A549 (cell line): Measurements from ENCODE around the gene RPL27A. TPM values are rescaled to one million over a fixed set of nuclear protein-coding genes. Genes with fewer than 3 reads are reported as not detected.
A peak's percentile ranks its signal among the peaks of the same experiment; 100 is the strongest.

ENCODE experiments used
- ATAC-seq, 2 experiments: fragments of 200-7000 bp in 1 of 2; fragments of >200 bp in 1 of 2; cut with Nextera tagmentation in 1 of 2; cut with Tn5 transposase in 1 of 2; 3 replicates each; pipeline versions ENCODE4 v1.8.0 to v1.9.1; 2018 to 2020; ENCODE audit warnings: mild to moderate bottlenecking in 1 of 2, moderate library complexity in 1 of 2
- CTCF ChIA-PET: fragments of 300-600 bp; sonication (Branson Sonifier 250); formaldehyde crosslinking; extraction: SDS; loops from one replicate; lab custom pipeline; 2021; ENCODE audit warnings: antibody characterized with exemption, inconsistent platforms; lab: Yijun Ruan, JAX
- POLR2A ChIA-PET: fragments of 350-600 bp; formaldehyde crosslinking; extraction: SDS; loops from one replicate; lab custom pipeline; 2021; ENCODE audit warnings: antibody characterized with exemption, inconsistent platforms; lab: Yijun Ruan, JAX
- DNase-seq, 2 experiments: peaks; one replicate each; pipeline versions ENCODE4 v3.0.0 to v3.0.0-alpha.2; 2011 to 2016; ENCODE audit warnings: low read depth in 1 of 2, low spot score in 1 of 2
- FAIRE-seq: peaks from 2 replicates; lab custom pipeline; 2011; peaks lifted over from hg19 to GRCh38; lab: Jason Lieb, UNC
- H3K27ac ChIP-seq, 2 experiments: fragments of >200 bp; sonication (Bioruptor Twin); formaldehyde crosslinking; 3 replicates each; pipeline ENCODE4 v1.5.1; 2016 to 2017
- H3K4me1 ChIP-seq: fragments of >200 bp; sonication (Bioruptor Twin); formaldehyde crosslinking; 3 replicates; pipeline ENCODE4 v1.6.1; 2016
- H3K4me2 ChIP-seq: fragments of >200 bp; sonication (Bioruptor Twin); formaldehyde crosslinking; 3 replicates; pipeline ENCODE4 v1.6.1; 2016
- H3K4me3 ChIP-seq: fragments of >200 bp; sonication (Bioruptor Twin); formaldehyde crosslinking; 3 replicates; pipeline ENCODE4 v1.5.1; 2016
- H3K9me3 ChIP-seq: fragments of >200 bp; sonication (Bioruptor Twin); formaldehyde crosslinking; 3 replicates; pipeline ENCODE4 v1.6.1; 2016
- ATOH8 ChIP-seq: fragments of 250-450 bp; sonication (Bioruptor Pico); IDR thresholded peaks from 2 replicates; pipeline ENCODE4 v1.5.0; 2020; ENCODE audit warnings: low read depth, mild to moderate bottlenecking, moderate library complexity
- BCL3 ChIP-seq: fragments of >200 bp; sonication (Bioruptor Twin); formaldehyde crosslinking; IDR thresholded peaks from 3 replicates; pipeline ENCODE4 v1.6.1; 2016
- BHLHE40 ChIP-seq: IDR thresholded peaks from 2 replicates; pipeline ENCODE4 v1.6.1; 2012; ENCODE audit warnings: low read depth, low read length, inconsistent platforms
- CBX2 ChIP-seq: fragments of 200-600 bp; sonication (generic); IDR thresholded peaks from 2 replicates; pipeline ENCODE4 v1.6.1; 2016; ENCODE audit warnings: low read depth, mild to moderate bottlenecking, borderline replicate concordance
- CBX8 ChIP-seq: fragments of 200-600 bp; sonication (generic); IDR thresholded peaks from 2 replicates; pipeline ENCODE4 v1.6.1; 2016
- CHD4 ChIP-seq: fragments of 200-600 bp; sonication (generic); IDR thresholded peaks from 2 replicates; pipeline ENCODE4 v1.6.1; 2016; ENCODE audit warnings: antibody characterized with exemption, mild to moderate bottlenecking, borderline replicate concordance
- E2F6 ChIP-seq: IDR thresholded peaks from 2 replicates; pipeline ENCODE4 v1.6.1; 2012; ENCODE audit warnings: low read depth, borderline replicate concordance
- EHMT2 ChIP-seq: fragments of 200-600 bp; sonication (generic); IDR thresholded peaks from 2 replicates; pipeline ENCODE4 v1.6.1; 2016; ENCODE audit warnings: antibody characterized with exemption, low read depth, mild to moderate bottlenecking, moderate library complexity
- ESRRA ChIP-seq: fragments of 150-350 bp; IDR thresholded peaks from 2 replicates; pipeline ENCODE4 v1.6.1; 2014; ENCODE audit warnings: mild to moderate bottlenecking, low read length, borderline replicate concordance
- FOSB ChIP-seq: fragments of 250-450 bp; sonication (Bioruptor Pico); IDR thresholded peaks from 2 replicates; pipeline ENCODE4 v1.5.0; 2020; ENCODE audit warnings: mild to moderate bottlenecking, moderate library complexity
- GATA3 ChIP-seq: IDR thresholded peaks from 2 replicates; pipeline ENCODE4 v1.6.1; 2012; ENCODE audit warnings: borderline replicate concordance
- HOXB13 ChIP-seq: fragments of 250-450 bp; sonication (Bioruptor Pico); IDR thresholded peaks from 2 replicates; pipeline ENCODE4 v1.5.0; 2020; ENCODE audit warnings: low read depth, mild to moderate bottlenecking, moderate library complexity
- HOXB5 ChIP-seq: fragments of 250-450 bp; sonication (Bioruptor Pico); IDR thresholded peaks from 2 replicates; pipeline ENCODE4 v1.5.0; 2020; ENCODE audit warnings: mild to moderate bottlenecking, moderate library complexity
- MAX ChIP-seq: IDR thresholded peaks from 2 replicates; pipeline ENCODE4 v1.6.1; 2012
- MYC ChIP-seq: IDR thresholded peaks from 2 replicates; pipeline ENCODE4 v1.6.1; 2012; ENCODE audit warnings: mild to moderate bottlenecking, inconsistent platforms, low read length, improper control_type of control experiment, borderline replicate concordance
- NPAS2 ChIP-seq: fragments of 250-450 bp; sonication (Bioruptor Pico); IDR thresholded peaks from 2 replicates; pipeline ENCODE4 v1.8.0; 2022; ENCODE audit warnings: mild to moderate bottlenecking, moderate library complexity, borderline replicate concordance
- PHF8 ChIP-seq: fragments of 200-600 bp; sonication (generic); IDR thresholded peaks from 2 replicates; pipeline ENCODE4 v1.6.1; 2016; ENCODE audit warnings: low read depth, mild to moderate bottlenecking, antibody characterized with exemption, moderate library complexity, borderline replicate concordance
- POLR2AphosphoS2 ChIP-seq: conservative IDR thresholded peaks from 2 replicates; pipeline ENCODE4 v1.6.1; 2012; ENCODE audit warnings: low read length, improper control_type of control experiment, inconsistent platforms
- RAD21 ChIP-seq, 2 experiments: fragments of >200 bp in 1 of 2; sonication (Bioruptor Twin) in 1 of 2; formaldehyde crosslinking in 1 of 2; IDR thresholded peaks in 1 of 2; conservative IDR thresholded peaks in 1 of 2; 2 replicates in 1 of 2; 3 replicates in 1 of 2; pipeline ENCODE4 v1.6.1; 2012 to 2018; ENCODE audit warnings: inconsistent platforms in 1 of 2
- RCOR1 ChIP-seq: fragments of 150-350 bp; IDR thresholded peaks from 2 replicates; pipeline ENCODE4 v1.6.1; 2014; ENCODE audit warnings: antibody characterized with exemption, low read length, low read depth
- REST ChIP-seq: fragments of 200-600 bp; sonication (generic); IDR thresholded peaks from 2 replicates; pipeline ENCODE4 v1.6.1; 2016; ENCODE audit warnings: antibody characterized with exemption, mild to moderate bottlenecking, moderate library complexity
- TFCP2L1 ChIP-seq: fragments of 250-450 bp; sonication (Bioruptor Pico); IDR thresholded peaks from 2 replicates; pipeline ENCODE4 v1.5.0; 2021; ENCODE audit warnings: mild to moderate bottlenecking
- TP53 ChIP-seq: fragments of 250-450 bp; sonication (Bioruptor Pico); IDR thresholded peaks from 2 replicates; pipeline ENCODE4 v1.5.0; 2021; ENCODE audit warnings: mild to moderate bottlenecking, moderate library complexity
- ZC3H11A ChIP-seq: fragments of 450-650 bp; IDR thresholded peaks from 2 replicates; pipeline ENCODE4 v1.6.1; 2014; ENCODE audit warnings: antibody characterized with exemption, mild to moderate bottlenecking
- ZFP36 ChIP-seq: fragments of 450-650 bp; IDR thresholded peaks from 2 replicates; pipeline ENCODE4 v1.6.1; 2014; ENCODE audit warnings: borderline replicate concordance; ENCODE audit not compliant: partially characterized antibody
- WGBS: methylation state at CpG from one replicate; pipeline ENCODE4 v1.1.6; 2017; ENCODE audit errors: missing lambda C conversion rate; 5-methylcytosine and 5-hydroxymethylcytosine counted together
- polyA plus RNA-seq, 4 experiments: library from polyadenylated mRNA; depleted of rRNA in 3 of 4; stranded (reverse); fragments of >200 nt; fragmentation: RNase III in 1 of 4; extraction: RNeasy Plus Mini Kit Qiagen cat#74134 plus additional on column Dnase treatment in 1 of 4; gene quantifications; 2 replicates in 3 of 4; 3 replicates in 1 of 4; pipeline ENCODE4 v1.2.3, GENCODE V29; 2011 to 2017

The RPL27A gene
- polyA plus RNA-seq, 2 of the 4 experiments (the other 2 are of a cell fraction), result 804 to 3,631 TPM

GRCh38 chr11:8693010-8693551 lies 10.5 kb downstream of the RPL27A start:
- ChIA-PET POLR2A (no interaction called here), CTCF (interaction anchor here (0.6 to 1.6 kb wide), 2 partner anchors 121 to 267 kb away, joined by 3 to 5 read pairs; no protein-coding TSS in a partner anchor)
- Histone ChIP-seq H3K9me3 (no peaks in the 10 kb centered on the region), H3K4me3 (no peak overlapping the region), H3K27ac (no peak overlapping the region), H3K4me1 (peaks cover 9% of the 10 kb centered on the region; the same call in 2 of the 3 replicates), H3K4me2 (no peak overlapping the region)
- peak in 1 of 2 experiments; percentile 1; a peak in 1 of 6 replicates for ATAC-seq
- DNase-seq, result no peak
- TF ChIP-seq NPAS2 (CRISPR knock-in tag) (no peak), BCL3 (no peak), POLR2AphosphoS2 (peak; percentile 70), ZC3H11A (no peak)
- no peak for FAIRE-seq
- 91% methylated on average over 6 of the region's 6 CpGs for WGBS

GRCh38 chr11:8693555-8693954 lies 11.0 kb downstream of the RPL27A start:
- peaks cover 9% of the 10 kb centered on the region for H3K4me1 ChIP-seq
- DNase-seq (no peak), FAIRE-seq (no peak), ATAC-seq (no peak; a peak in 1 of 6 replicates)
- no peak overlapping the region for H3K4me3 ChIP-seq
- POLR2A ChIA-PET, result no interaction called here
- no peak overlapping the region for H3K4me2 ChIP-seq
- no peak overlapping the region for H3K27ac ChIP-seq
- no peaks in the 10 kb centered on the region for H3K9me3 ChIP-seq
- 95% methylated on average over 7 of the region's 7 CpGs for WGBS
- TF ChIP-seq E2F6 (no peak), TP53 (CRISPR knock-in tag) (no peak), CBX8 (no peak), BHLHE40 (no peak), RAD21 (conservative IDR thresholded peaks at IDR 0.05 in 1 of 2, IDR thresholded peaks at IDR 0.05 in 1 of 2) (no peak), GATA3 (no peak), PHF8 (no peak), MAX (no peak), ZFP36 (no peak), CHD4 (no peak), ESRRA (no peak)
- CTCF ChIA-PET, result interaction anchor here (1.6 kb wide), 1 partner anchor 120 kb away, joined by 5 read pairs; no protein-coding TSS in a partner anchor

- ChIA-PET CTCF (interaction anchor here (1.6 kb wide), 1 partner anchor 120 kb away, joined by 5 read pairs; no protein-coding TSS in a partner anchor), POLR2A (no interaction called here)
- 92% methylated on average over 5 of the region's 5 CpGs for WGBS
- Histone ChIP-seq H3K4me3 (no peak overlapping the region), H3K4me1 (peaks cover 14% of the 10 kb centered on the region), H3K27ac (no peak overlapping the region), H3K4me2 (no peak overlapping the region), H3K9me3 (no peaks in the 10 kb centered on the region)
- peak in 1 of 2 experiments; percentile 0; a peak in 1 of 6 replicates for ATAC-seq
- FAIRE-seq, result no peak
- no peak for DNase-seq
- TF ChIP-seq HOXB13 (CRISPR knock-in tag) (no peak), MYC (no peak), REST (no peak), CBX2 (no peak), ATOH8 (CRISPR knock-in tag) (no peak), FOSB (CRISPR knock-in tag) (no peak), HOXB5 (CRISPR knock-in tag) (no peak), RCOR1 (no peak), BCL3 (no peak), EHMT2 (no peak), TFCP2L1 (no peak), MAX (no peak), RAD21 (conservative IDR thresholded peaks at IDR 0.05 in 1 of 2, IDR thresholded peaks at IDR 0.05 in 1 of 2) (no peak), ZC3H11A (no peak), BHLHE40 (no peak)
These were observed 11.5 kb downstream of the RPL27A start for GRCh38 chr11:8694137-8694536.
